ENCODE data around the gene PRKCB. TPM values are rescaled to one million over a fixed set of nuclear protein-coding genes. Genes with fewer than 3 reads are reported as not detected.

The PRKCB gene
- total RNA-seq, 1 experiment from 2014 or later = 0.89 TPM

- ATAC-seq = no peak
These were observed 411.3 kb downstream of the PRKCB start for GRCh38 chr16:24246911-24247607.

More at GRCh38 chr16:24246911-24247607, 411.3 kb downstream of the PRKCB start:
- Histone ChIP-seq H3K4me2 (ENCODE audit: low read length) (no peak overlapping the region), H2AFZ (ENCODE audit: low read depth, low read length, poor library complexity, severe bottlenecking) (no peak overlapping the region), H3K9me2 (ENCODE audit: insufficient read depth) (no peaks in the 10 kb centered on the region), H3K9me3 (ENCODE audit: control insufficient read depth in 1 of 2, insufficient read depth in 1 of 2, low read depth in 1 of 2, low read length in 2 of 2) (no peaks in the 10 kb centered on the region), H3K4me3 (replicated peaks in 1 of 2; ENCODE audit: low read depth in 1 of 2, low read length in 2 of 2) (no peak overlapping the region), H3K4me1 (ENCODE audit: control insufficient read depth in 1 of 2, insufficient read depth in 2 of 2, low read length in 2 of 2) (no peaks in the 10 kb centered on the region), H4K20me1 (ENCODE audit: insufficient read depth) (no peaks in the 10 kb centered on the region), H3K27me3 (ENCODE audit: insufficient read depth, low read length) (peaks cover 3% of the 10 kb centered on the region), H3K27ac (ENCODE audit: low read depth, low read length) (no peak overlapping the region), H3K36me3 (ENCODE audit: control insufficient read depth in 1 of 2, insufficient read depth in 2 of 2, low read length in 2 of 2) (no peaks in the 10 kb centered on the region), H3K9ac (ENCODE audit: low read length) (no peak overlapping the region), H3K79me2 (ENCODE audit: insufficient read depth, low read length) (no peaks in the 10 kb centered on the region)
- no peak for DNase-seq (ENCODE audit: low read depth, low spot score)
- ChIA-PET POLR2A (no interaction called here), RAD21 (ENCODE audit: low non-redundant PET in 1 of 2, low total read pairs in 2 of 2, uncharacterized antibody in 2 of 2, unreplicated experiment in 2 of 2) (no interaction called here), CTCF (no interaction called here)
- TF ChIP-seq SIN3A (IDR thresholded peaks at IDR 0.05; ENCODE audit: low read depth) (no peak), JUND (IDR thresholded peaks at IDR 0.05) (no peak), ELF1 (IDR thresholded peaks at IDR 0.05; ENCODE audit: borderline replicate concordance, low read depth) (no peak), SRF (IDR thresholded peaks at IDR 0.05; ENCODE audit: low read depth) (no peak), CTCF (IDR thresholded peaks at IDR 0.05 in 2 of 3, conservative IDR thresholded peaks at IDR 0.05 in 1 of 3; ENCODE audit: borderline replicate concordance in 1 of 3, insufficient read depth in 1 of 3, low read depth in 2 of 3, low read length in 2 of 3) (no peak), YY1 (IDR thresholded peaks at IDR 0.05; ENCODE audit: extremely low read depth, insufficient replicate concordance, low read depth, low read length) (no peak), EGR1 (IDR thresholded peaks at IDR 0.05; ENCODE audit: low read depth) (no peak)
- TF ChIP-seq, protein P1, sequence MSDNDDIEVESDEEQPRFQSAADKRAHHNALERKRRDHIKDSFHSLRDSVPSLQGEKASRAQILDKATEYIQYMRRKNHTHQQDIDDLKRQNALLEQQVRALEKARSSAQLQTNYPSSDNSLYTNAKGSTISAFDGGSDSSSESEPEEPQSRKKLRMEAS (IDR thresholded peaks at IDR 0.05) = no peak
- intact Hi-C loops (cut with micrococcal nuclease) = no loop called here
- BruUV-seq (replicated peaks) = no TSS peak

Measured in HCT116 (cell line).